Measurements from ENCODE around the gene CCNQ.

- no peak for TF ChIP-seq PATZ1 (CRISPR knock-in tag; IDR thresholded peaks at IDR 0.05; ENCODE audit: borderline replicate concordance)
- TF ChIP-seq ZFP3 (CRISPR knock-in tag; IDR thresholded peaks at IDR 0.05), result no peak
- TF ChIP-seq TCF4 (CRISPR knock-in tag; IDR thresholded peaks at IDR 0.05; ENCODE audit: borderline replicate concordance), result no peak
- TF ChIP-seq OSR1 (CRISPR knock-in tag; IDR thresholded peaks at IDR 0.05), result no peak
- no peak for TF ChIP-seq ZNF565 (CRISPR knock-in tag; conservative IDR thresholded peaks at IDR 0.05; ENCODE audit: low read depth)
- TF ChIP-seq ZFP30 (CRISPR knock-in tag; IDR thresholded peaks at IDR 0.05), result no peak
- no peak for TF ChIP-seq TOX (CRISPR knock-in tag; IDR thresholded peaks at IDR 0.05; ENCODE audit: borderline replicate concordance)
These were observed 47.8 kb downstream of the CCNQ start for GRCh38 chrX:153551135-153551534.
